Osteoblast (primary cell): ENCODE measurements around the gene NCR1. TPM values are rescaled to one million over a fixed set of nuclear protein-coding genes. Genes with fewer than 3 reads are reported as not detected.
"Not testable (repeated sequence)": the region's sequence is repeated elsewhere in the genome, so short reads cannot be mapped to it uniquely, and the experiment has no call there.

Experiments used
- DNase-seq: peaks from one replicate; pipeline ENCODE4 v3.0.0; 2011; ENCODE audit warnings: low spot score, mixed read lengths; ENCODE audit not compliant: insufficient read length; ENCODE audit errors: missing footprints
- H2AFZ ChIP-seq: 2 replicates; pipeline ENCODE4 v1.6.0; 2011; ENCODE audit warnings: mild to moderate bottlenecking, low read length
- H3K27ac ChIP-seq: 2 replicates; pipeline ENCODE4 v1.5.1; 2011; ENCODE audit warnings: mild to moderate bottlenecking, low read depth, low read length, moderate library complexity
- H3K27me3 ChIP-seq: 2 replicates; pipeline ENCODE4 v1.6.0; 2012; ENCODE audit warnings: mild to moderate bottlenecking, control low read depth, inconsistent platforms, low read length, moderate library complexity; ENCODE audit not compliant: insufficient read depth
- H3K36me3 ChIP-seq: 2 replicates; pipeline ENCODE4 v1.5.1; 2011; ENCODE audit warnings: mild to moderate bottlenecking, low read length, control low read depth, moderate library complexity; ENCODE audit not compliant: insufficient read depth
- H3K4me1 ChIP-seq: 2 replicates; pipeline ENCODE4 v1.5.1; 2011; ENCODE audit warnings: mild to moderate bottlenecking, low read length, control low read depth, moderate library complexity; ENCODE audit not compliant: insufficient read depth
- H3K4me2 ChIP-seq: 2 replicates; pipeline ENCODE4 v1.6.0; 2011; ENCODE audit warnings: mild to moderate bottlenecking, low read length; ENCODE audit not compliant: insufficient read depth
- H3K4me3 ChIP-seq: fragments of 200-600 bp; sonication (generic); 3 replicates; pipeline ENCODE4 v1.5.1; 2012; ENCODE audit warnings: mild to moderate bottlenecking, low read length, inconsistent platforms; ENCODE audit not compliant: insufficient read depth
- H3K79me2 ChIP-seq: 2 replicates; pipeline ENCODE4 v1.6.0; 2012; ENCODE audit warnings: mild to moderate bottlenecking, low read length, control low read depth, inconsistent platforms; ENCODE audit not compliant: insufficient read depth
- H3K9me3 ChIP-seq: 2 replicates; pipeline ENCODE4 v1.5.1; 2011; ENCODE audit warnings: low read depth, low read length, control low read depth
- H4K20me1 ChIP-seq: 2 replicates; pipeline ENCODE4 v1.6.0; 2012; ENCODE audit warnings: mild to moderate bottlenecking, low read length, control low read depth; ENCODE audit not compliant: insufficient read depth
- total RNA-seq: library from RNA; depleted of rRNA; stranded (reverse); fragments of >200 nt; gene quantifications from 2 replicates; pipeline ENCODE4 v1.2.3, GENCODE V29; 2012
- TF ChIP-seq, protein P1 (sequence below): IDR thresholded peaks from 2 replicates; pipeline ENCODE4 v1.5.1; 2011; ENCODE audit warnings: mild to moderate bottlenecking, low read depth, low read length, moderate library complexity; ENCODE audit errors: extremely low read depth

Gene NCR1
- total RNA-seq, 1 donor, result 0.36 TPM

DNA sequence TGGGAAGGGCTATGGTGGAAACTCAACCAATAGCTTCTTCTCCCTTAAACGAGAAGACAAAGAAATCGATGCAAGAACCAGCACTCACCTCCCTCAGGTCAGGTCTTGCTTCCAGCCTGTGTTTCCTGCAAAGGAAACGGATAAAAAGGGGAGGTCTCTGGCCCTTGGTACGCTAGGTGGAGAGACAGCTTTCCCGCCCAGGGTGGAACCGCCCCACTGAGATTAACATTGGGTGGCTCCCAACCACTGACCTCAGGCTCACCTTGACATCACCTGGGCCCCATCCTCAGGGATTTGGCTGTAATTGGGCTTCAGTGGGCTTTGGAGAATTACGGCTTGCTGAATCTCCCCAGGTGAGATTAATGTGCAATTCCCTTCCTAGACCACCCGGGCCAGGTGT, 41.4 kb downstream of the NCR1 start, which contains the start of gene NLRP7:
Gene NLRP7 (minus strand): TSS at position 150 of the 400 bp plus-strand sequence.
- Histone ChIP-seq H4K20me1 (no peaks in the 10 kb centered on the region), H3K4me3 (no peak within 1 kb of the TSS), H3K27ac (no peak within 1 kb of the TSS), H3K36me3 (no peaks in the 10 kb centered on the region), H2AFZ (no peak within 1 kb of the TSS), H3K4me2 (no peak within 1 kb of the TSS), H3K27me3 (no peaks in the 10 kb centered on the region), H3K9me3 (no peaks in the 10 kb centered on the region), H3K79me2 (no peaks in the 10 kb centered on the region), H3K4me1 (no peaks in the 10 kb centered on the region)
- DNase-seq, result no peak
- TF ChIP-seq, protein P1, sequence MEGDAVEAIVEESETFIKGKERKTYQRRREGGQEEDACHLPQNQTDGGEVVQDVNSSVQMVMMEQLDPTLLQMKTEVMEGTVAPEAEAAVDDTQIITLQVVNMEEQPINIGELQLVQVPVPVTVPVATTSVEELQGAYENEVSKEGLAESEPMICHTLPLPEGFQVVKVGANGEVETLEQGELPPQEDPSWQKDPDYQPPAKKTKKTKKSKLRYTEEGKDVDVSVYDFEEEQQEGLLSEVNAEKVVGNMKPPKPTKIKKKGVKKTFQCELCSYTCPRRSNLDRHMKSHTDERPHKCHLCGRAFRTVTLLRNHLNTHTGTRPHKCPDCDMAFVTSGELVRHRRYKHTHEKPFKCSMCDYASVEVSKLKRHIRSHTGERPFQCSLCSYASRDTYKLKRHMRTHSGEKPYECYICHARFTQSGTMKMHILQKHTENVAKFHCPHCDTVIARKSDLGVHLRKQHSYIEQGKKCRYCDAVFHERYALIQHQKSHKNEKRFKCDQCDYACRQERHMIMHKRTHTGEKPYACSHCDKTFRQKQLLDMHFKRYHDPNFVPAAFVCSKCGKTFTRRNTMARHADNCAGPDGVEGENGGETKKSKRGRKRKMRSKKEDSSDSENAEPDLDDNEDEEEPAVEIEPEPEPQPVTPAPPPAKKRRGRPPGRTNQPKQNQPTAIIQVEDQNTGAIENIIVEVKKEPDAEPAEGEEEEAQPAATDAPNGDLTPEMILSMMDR, result no peak

DNA sequence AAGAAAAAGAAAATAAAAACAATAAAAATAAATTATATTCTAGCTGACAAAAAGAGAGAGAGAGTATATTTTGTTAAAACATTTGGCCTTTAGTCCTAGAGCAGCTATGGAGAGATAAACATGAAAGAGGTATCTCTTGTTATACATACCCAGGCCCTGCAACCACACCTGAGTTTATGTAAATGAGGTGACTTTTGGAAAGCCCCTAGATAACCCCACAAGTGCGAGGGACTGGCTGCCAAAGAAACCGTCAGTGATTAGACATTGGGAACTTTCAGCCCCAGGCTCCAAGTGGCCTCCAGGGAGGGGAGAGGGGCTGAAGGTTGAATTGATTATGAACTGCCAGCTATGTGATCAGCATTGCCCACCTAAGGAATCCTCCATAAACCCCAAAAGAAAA, 43.5 kb downstream of the NCR1 start:
- Histone ChIP-seq H3K9me3 (no peaks in the 10 kb centered on the region), H3K36me3 (no peaks in the 10 kb centered on the region), H3K79me2 (no peaks in the 10 kb centered on the region), H3K27ac (no peak overlapping the region), H3K4me1 (no peaks in the 10 kb centered on the region), H3K4me3 (no peak overlapping the region), H3K4me2 (no peak overlapping the region), H3K27me3 (no peaks in the 10 kb centered on the region), H4K20me1 (no peaks in the 10 kb centered on the region), H2AFZ (no peak overlapping the region)
- TF ChIP-seq, protein P1, result no peak
- no peak for DNase-seq

DNA sequence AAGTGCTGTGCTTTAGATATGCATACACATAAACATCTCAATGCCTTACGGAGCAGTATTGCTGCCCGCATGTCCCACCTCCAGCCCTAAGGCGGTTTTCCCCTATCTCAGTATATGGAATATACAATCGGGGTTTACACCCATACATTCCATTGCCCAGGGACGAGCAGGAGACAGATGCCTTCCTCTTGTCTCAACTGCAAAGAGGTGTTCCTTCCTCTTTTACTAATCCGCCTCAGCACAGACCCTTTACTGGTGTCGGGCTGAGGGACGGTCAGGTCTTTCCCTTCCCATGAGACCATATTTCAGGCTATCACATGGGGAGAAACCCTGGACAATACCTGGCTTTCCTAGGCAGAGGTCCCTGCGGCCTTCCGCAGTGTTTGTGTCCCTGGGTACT, 44.6 kb downstream of the NCR1 start:
- not testable (repeated sequence) for H2AFZ ChIP-seq, DNase-seq, H3K27ac ChIP-seq, H4K20me1 ChIP-seq, H3K27me3 ChIP-seq, H3K79me2 ChIP-seq, H3K4me3 ChIP-seq, H3K4me2 ChIP-seq, H3K9me3 ChIP-seq, H3K36me3 ChIP-seq, H3K4me1 ChIP-seq

DNA sequence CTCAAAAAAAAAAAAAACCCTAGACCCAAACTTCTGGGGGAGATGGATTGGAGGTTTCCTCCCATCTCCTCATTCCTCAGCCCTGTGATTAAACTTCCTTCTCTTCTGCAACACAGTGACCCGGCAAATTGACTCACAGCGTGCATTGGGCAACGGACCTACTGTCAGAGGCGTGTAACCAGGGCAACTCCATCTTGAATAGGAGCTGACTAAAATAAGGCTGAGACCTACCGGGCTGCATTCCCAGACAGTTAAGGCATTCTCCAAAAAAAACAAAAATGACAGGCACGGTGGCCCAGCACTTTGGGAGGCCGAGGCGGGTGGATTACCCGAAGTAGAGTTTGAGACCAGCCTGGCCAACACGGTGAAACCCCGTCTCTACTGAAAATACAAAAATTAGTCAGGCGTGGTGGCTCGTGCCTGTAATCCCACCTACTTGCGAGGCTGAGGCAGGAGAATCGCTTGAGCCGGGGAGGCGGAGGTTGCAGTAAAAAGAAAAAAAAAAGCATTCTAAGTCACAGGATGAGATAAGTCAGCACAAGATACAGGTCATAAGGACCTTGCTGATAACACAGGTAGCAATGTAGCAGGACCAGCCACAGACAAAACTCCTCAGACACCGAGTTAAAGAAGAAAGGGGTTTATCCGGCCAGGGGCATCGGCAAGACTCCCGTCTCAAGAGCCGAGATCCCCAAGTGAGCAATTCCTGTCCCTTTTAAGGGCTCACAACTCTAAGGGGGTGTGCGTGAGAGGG, 46.8 kb downstream of the NCR1 start:
- Histone ChIP-seq H3K79me2 (no peaks in the 10 kb centered on the region), H4K20me1 (no peaks in the 10 kb centered on the region), H3K4me1 (no peaks in the 10 kb centered on the region), H2AFZ (no peak overlapping the region), H3K27ac (peak overlapping the region; percentile 49), H3K4me2 (peak overlapping the region; percentile 36), H3K27me3 (no peaks in the 10 kb centered on the region), H3K4me3 (no peak overlapping the region), H3K9me3 (no peaks in the 10 kb centered on the region), H3K36me3 (no peaks in the 10 kb centered on the region)
- DNase-seq, result peak; percentile 85
- TF ChIP-seq, protein P1, result no peak

DNA sequence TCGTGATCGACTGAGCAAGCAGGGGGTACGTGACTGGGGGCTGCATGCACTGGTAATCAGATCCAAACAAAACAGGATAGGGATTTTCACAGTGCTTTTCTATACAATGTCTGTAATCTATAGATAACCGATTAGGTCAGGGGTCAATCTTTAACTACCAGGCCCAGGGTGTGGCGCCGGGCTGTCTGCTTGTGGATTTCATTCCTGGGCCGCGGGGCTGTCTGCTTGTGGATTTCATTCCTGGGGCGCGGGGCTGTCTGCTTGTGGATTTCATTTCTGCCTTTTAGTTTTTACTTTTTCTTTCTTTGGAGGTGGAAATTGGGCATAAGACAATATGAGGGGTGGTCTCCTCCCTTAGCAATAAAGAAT, 47.4 kb downstream of the NCR1 start:
- not testable (repeated sequence) for H3K4me1 ChIP-seq, H3K79me2 ChIP-seq, H3K27me3 ChIP-seq, H3K4me3 ChIP-seq, H4K20me1 ChIP-seq, H3K4me2 ChIP-seq, H3K9me3 ChIP-seq, H2AFZ ChIP-seq, DNase-seq, H3K36me3 ChIP-seq
- peak overlapping the region; percentile 49 for H3K27ac ChIP-seq
